Measurements from ENCODE around the gene KERA.

Gene KERA

DNA sequence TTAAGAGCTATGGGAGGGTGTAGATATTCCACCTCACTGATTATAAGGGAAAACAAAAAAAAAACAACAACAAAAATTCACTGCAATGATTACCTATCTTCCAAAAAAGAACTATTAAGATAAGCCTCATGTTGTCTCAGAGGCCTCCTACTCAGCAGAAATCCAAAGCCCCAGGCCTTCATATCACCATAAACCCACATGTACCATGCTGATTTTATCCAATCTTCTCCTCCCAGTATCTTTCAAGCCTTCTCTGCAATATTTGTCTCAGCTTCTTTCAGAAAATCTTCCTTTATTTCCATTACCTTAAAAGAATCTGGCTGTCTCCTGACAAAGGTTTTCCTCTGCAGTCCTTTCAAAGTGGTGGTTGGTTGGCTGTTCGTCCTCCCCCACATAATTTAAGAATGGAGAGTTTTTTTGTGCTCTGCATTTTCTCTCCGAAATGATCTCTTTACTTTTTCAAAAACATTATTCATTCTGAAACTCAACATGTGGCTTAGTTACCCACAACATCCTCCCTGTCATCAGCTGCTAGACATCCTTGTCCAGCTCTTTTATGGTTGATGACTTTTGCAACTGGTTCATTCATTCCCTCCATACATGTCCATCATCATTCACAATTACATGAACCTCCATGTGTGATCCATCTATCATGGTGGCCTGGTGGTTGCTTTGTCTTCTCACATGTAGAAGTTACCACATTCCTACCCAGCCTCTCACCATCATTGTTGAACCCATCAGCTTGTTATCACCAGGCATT is 50.1 kb downstream of the KERA start:
- DNase-seq, result no peak

GRCh38 chr12:91004872-91005271 is 53.0 kb downstream of the KERA start, which contains the start of gene EPYC:
Gene EPYC (minus strand): TSS chr12:91004972. CDS start chr12:91002565, 2,407 bp downstream.
- no peak for DNase-seq

DNA sequence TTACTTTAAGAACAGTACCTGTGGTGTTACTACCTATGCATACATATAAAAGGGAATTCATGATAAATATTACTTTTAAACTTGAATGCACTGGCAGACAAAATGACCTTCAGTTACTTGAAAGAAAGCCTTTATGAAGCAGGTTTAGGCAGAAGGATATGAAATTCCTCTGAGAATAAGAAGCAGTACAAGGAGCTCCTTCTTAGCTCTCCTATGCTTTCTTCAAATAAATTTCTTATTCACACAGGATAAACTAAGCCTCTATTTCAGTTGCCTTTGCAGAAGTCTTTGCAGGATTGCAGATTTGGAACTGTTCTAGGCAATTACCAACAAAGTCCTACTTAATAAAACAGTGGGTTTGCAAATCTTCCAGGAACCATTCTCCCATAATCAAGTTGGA is 54.1 kb downstream of the KERA start:
- DNase-seq, result no peak

- no peak for DNase-seq
Observed at GRCh38 chr12:91001306-91001705, 56.5 kb downstream of the KERA start.
